Measurements from ENCODE around the gene SCN2B.

DNA sequence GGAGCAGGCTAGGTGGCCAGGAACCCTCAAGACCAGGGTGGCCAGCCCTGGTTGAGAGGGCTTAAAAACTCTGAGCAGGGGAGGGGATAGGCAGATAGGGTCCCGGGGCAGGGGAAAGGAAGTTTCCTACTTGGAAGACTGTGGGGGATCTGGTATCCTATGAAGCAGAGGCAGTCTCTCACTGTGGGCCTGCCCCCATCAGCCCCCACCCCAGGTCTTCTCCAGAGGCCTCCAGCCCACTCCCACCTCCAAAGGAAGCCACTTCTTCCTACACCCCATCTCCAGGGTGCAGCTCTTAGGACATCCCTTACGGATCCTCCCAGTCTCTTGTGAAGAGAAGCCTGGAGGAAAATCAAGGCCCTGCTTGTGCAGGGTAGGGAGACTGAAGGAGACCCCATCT is 40.1 kb downstream of the SCN2B start:
- TF ChIP-seq POLR2AphosphoS5 (IDR thresholded peaks at IDR 0.05; ENCODE audit: low read depth, low read length), result no peak
- TF ChIP-seq POLR2A (IDR thresholded peaks at IDR 0.05; ENCODE audit: low read depth, low read length), result no peak
- no peak for TF ChIP-seq TAF1 (IDR thresholded peaks at IDR 0.05; ENCODE audit: low read depth, low read length)
- no peak for TF ChIP-seq SPI1 (IDR thresholded peaks at IDR 0.05; ENCODE audit: low read depth, low read length)
- no peak for TF ChIP-seq POU2F2 (IDR thresholded peaks at IDR 0.05; ENCODE audit: low read depth, low read length)
